Bronchial epithelial cell (primary cell): ENCODE results near the gene KCND2. TPM values are rescaled to one million over a fixed set of nuclear protein-coding genes. Genes with fewer than 3 reads are reported as not detected.

Experiments
- DNase-seq: peaks from one replicate; pipeline ENCODE4 v3.0.0-alpha.2; 2010; ENCODE audit warnings: low read depth
- FAIRE-seq: peaks from 2 replicates; lab custom pipeline; 2011; peaks lifted over from hg19 to GRCh38; lab: Jason Lieb, UNC
- H3K27me3 ChIP-seq: 2 replicates; pipeline ENCODE4 v1.5.1; 2011; ENCODE audit warnings: low read length; ENCODE audit not compliant: control insufficient read depth, insufficient read depth
- H3K36me3 ChIP-seq: 2 replicates; pipeline ENCODE4 v1.5.1; 2011; ENCODE audit warnings: low read length; ENCODE audit not compliant: control insufficient read depth, insufficient read depth
- H3K4me3 ChIP-seq: 2 replicates; pipeline ENCODE4 v1.5.1; 2011; ENCODE audit warnings: mild to moderate bottlenecking, low read depth, low read length, control low read depth
- total RNA-seq: library from RNA; depleted of rRNA; stranded (reverse); fragments of >200 nt; gene quantifications from 2 replicates; pipeline ENCODE4 v1.2.1, GENCODE V29; 2014
- TF ChIP-seq, protein P1 (sequence below): IDR thresholded peaks from 2 replicates; pipeline ENCODE4 v1.5.1; 2011; ENCODE audit warnings: mild to moderate bottlenecking, moderate library complexity, low read length, control low read depth, inconsistent platforms; ENCODE audit not compliant: insufficient read depth, severe bottlenecking

KCND2 gene
- total RNA-seq, 1 donor from 2014 or later, result under 0.01 TPM

DNA sequence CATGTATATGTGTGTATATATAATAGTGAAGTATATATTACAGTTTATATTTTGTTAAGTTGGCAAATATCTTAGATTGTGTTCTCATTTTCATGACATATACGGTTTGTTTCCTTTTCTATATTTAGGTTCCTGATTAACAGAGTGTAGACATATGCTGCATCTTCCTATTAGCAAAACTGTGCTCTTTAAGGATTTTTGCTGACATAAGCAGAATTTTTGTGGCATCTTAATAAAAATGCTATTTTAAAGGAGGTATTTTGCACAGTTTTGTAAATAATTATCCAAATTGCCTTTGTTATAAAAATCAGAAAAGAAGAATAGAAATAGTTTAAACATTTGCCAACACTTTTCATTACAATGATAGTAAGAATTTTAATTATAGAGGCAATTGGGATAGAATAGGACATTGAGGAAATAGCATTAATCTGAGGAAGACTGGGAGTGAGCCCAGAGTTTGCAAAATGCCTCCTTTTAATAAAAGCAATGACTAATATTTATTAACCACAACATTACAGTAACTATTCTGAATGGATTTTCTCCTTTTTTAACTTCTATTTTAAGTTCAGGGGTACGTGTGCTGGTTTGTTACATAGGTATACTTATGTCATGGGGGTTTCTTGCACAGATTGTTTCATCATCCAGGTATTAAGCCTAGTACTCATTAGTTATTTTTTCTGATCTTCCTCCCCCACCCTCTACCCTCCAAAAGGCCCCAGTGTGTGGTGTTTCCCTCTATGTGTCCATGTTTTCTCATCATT is 38.2 kb downstream of the KCND2 start:
- Histone ChIP-seq H3K36me3 (no peaks in the 10 kb centered on the region), H3K4me3 (no peak overlapping the region), H3K27me3 (no peaks in the 10 kb centered on the region)
- DNase-seq, result no peak
- TF ChIP-seq, protein P1, sequence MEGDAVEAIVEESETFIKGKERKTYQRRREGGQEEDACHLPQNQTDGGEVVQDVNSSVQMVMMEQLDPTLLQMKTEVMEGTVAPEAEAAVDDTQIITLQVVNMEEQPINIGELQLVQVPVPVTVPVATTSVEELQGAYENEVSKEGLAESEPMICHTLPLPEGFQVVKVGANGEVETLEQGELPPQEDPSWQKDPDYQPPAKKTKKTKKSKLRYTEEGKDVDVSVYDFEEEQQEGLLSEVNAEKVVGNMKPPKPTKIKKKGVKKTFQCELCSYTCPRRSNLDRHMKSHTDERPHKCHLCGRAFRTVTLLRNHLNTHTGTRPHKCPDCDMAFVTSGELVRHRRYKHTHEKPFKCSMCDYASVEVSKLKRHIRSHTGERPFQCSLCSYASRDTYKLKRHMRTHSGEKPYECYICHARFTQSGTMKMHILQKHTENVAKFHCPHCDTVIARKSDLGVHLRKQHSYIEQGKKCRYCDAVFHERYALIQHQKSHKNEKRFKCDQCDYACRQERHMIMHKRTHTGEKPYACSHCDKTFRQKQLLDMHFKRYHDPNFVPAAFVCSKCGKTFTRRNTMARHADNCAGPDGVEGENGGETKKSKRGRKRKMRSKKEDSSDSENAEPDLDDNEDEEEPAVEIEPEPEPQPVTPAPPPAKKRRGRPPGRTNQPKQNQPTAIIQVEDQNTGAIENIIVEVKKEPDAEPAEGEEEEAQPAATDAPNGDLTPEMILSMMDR, result no peak
- no peak for FAIRE-seq

DNA sequence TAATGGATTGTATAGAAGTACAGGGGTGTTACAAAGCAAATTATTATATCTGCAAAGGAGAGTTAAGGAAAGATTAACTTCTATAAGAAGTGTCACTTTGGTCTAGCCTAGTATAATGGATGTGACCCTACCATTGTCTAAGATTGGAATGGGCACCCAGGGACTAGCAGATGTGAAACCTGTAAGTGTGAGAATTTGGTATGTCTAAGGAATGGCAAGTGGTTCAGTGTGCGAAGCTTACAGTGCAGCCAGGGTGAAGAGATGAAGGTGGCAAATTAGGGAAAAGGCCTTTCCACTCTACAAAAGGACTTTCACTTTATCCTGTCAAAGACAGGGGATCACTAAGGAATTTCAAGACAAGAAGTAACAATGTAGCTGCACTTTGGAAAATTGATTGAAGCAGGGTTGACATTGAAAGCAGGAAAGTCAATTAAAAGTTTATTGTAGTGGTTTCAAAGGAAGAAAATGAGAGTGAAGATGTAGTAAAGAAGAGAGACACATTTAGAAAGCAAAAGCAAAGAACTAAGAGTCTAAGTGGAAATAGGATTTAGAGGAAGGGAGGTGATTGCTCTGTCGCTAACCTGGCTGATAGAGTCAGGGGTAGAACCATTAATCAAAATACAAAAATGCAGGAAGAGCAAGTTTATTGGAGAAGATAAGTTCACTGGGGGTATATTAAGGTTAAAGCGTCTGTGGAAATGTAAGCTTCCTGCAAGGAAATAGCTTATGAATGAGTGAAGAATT is 47.4 kb downstream of the KCND2 start:
- Histone ChIP-seq H3K27me3 (no peaks in the 10 kb centered on the region), H3K36me3 (no peaks in the 10 kb centered on the region), H3K4me3 (no peak overlapping the region)
- FAIRE-seq (no peak), DNase-seq (no peak)
- TF ChIP-seq, protein P1, result no peak

DNA sequence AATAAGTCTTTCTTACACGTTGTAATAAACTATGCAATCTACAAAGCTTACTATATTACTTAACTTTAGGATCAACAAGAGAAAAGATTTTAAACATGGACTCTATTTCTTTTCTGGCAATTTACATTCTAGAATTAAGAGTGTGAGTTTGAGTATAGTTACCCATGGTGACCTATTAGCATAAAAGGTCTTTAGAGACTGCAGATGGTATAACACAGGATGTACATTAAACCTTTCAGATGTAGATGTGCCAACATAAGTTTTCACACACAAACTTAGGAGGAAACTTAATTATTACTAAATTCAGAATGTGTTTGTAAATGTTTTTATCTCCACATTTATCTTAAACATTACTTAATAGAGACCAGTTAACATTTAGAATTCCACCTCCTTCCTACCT is 54.1 kb downstream of the KCND2 start:
- Histone ChIP-seq H3K27me3 (no peaks in the 10 kb centered on the region), H3K36me3 (no peaks in the 10 kb centered on the region), H3K4me3 (no peak overlapping the region)
- TF ChIP-seq, protein P1, result no peak
- no peak for DNase-seq
- no peak for FAIRE-seq

DNA sequence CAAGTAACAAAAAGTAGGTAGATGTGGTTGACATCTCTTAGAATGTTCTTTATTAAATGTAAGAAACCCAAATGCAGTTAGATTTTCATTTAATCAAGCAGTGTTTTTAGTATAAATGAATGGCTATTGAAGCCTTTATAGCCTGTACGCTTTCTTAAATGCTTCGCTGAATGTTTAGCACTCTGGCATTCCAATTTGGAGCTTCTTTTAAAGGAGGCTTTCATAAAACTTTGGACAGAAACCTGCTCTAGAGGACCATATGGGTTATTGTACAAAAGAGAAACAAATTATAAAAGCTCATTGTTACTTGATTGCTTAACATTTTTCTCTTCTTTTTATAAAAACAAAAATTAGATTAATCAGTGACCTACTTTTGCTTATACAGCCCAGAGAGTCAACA is 59.5 kb downstream of the KCND2 start:
- no peak overlapping the region for H3K4me3 ChIP-seq
- no peak for FAIRE-seq
- no peaks in the 10 kb centered on the region for H3K27me3 ChIP-seq
- TF ChIP-seq, protein P1, result no peak
- H3K36me3 ChIP-seq, result no peaks in the 10 kb centered on the region
- DNase-seq, result no peak

DNA sequence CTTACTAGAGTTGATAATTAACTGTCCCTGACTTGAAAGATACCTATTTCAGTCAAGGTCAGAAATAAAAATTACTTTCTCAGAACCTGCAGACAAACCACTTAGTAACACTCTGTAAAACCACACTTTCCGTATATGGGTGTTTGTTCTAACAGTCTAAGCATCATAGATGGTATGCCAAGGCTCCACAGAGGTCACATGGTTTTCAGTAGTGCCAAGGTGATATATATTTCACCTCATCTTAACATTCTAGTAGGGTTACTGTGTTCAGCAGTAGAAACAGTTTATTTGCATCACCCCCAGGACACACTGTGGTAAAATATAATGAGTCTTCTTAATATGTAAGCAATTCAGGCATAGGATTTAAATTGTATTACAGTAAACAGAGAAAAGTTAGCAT is 61.5 kb downstream of the KCND2 start:
- no peak overlapping the region for H3K4me3 ChIP-seq
- TF ChIP-seq, protein P1, result no peak
- H3K36me3 ChIP-seq, result no peaks in the 10 kb centered on the region
- H3K27me3 ChIP-seq, result no peaks in the 10 kb centered on the region
- DNase-seq, result no peak
- FAIRE-seq, result no peak
